Kidney (tissue), 14 donors: Measurements from ENCODE around the gene SERPINI1. TPM values are rescaled to one million over a fixed set of nuclear protein-coding genes. Genes with fewer than 3 reads are reported as not detected.

ENCODE experiments used
- DNase-seq, 5 donors: peaks; one replicate each; pipeline ENCODE4 v3.0.0-alpha.2; 2013 to 2020
- FAIRE-seq: peaks from 2 replicates; lab custom pipeline; 2012; peaks lifted over from hg19 to GRCh38; lab: Jason Lieb, UNC
- H3K27ac ChIP-seq, 2 donors: one replicate each; pipeline ENCODE4 v1.7.0; 2013; ENCODE audit warnings: low read depth in 2 of 2, low read length in 2 of 2, inconsistent platforms in 1 of 2
- H3K27me3 ChIP-seq: one replicate; pipeline ENCODE4 v1.7.1; 2013; ENCODE audit warnings: low read length, inconsistent platforms; ENCODE audit not compliant: control insufficient read depth, insufficient read depth
- H3K36me3 ChIP-seq, 3 donors: one replicate each; pipeline versions ENCODE4 v1.7.0 to v1.7.1; 2013; ENCODE audit warnings: low read length in 3 of 3, control low read depth in 1 of 3, inconsistent platforms in 1 of 3; ENCODE audit not compliant: insufficient read depth in 3 of 3, control insufficient read depth in 2 of 3
- H3K4me1 ChIP-seq, 3 donors: one replicate each; pipeline versions ENCODE4 v1.7.0 to v1.7.1; 2013; ENCODE audit warnings: low read length in 3 of 3, inconsistent platforms in 1 of 3, low read depth in 1 of 3; ENCODE audit not compliant: control insufficient read depth in 2 of 3, insufficient read depth in 2 of 3
- H3K4me3 ChIP-seq, 3 donors: one replicate each; pipeline versions ENCODE4 v1.7.0 to v1.8.1; 2013; ENCODE audit warnings: low read length in 3 of 3, control low read depth in 1 of 3, inconsistent platforms in 1 of 3
- H3K9ac ChIP-seq, 3 donors: one replicate each; pipeline versions ENCODE4 v1.7.0 to v1.7.1; 2013; ENCODE audit warnings: low read length in 3 of 3, control low read depth in 1 of 3, inconsistent platforms in 1 of 3
- H3K9me3 ChIP-seq, 3 donors: one replicate each; pipeline versions ENCODE4 v1.7.0 to v1.7.1; 2013; ENCODE audit warnings: low read length in 3 of 3, control low read depth in 1 of 3, inconsistent platforms in 1 of 3; ENCODE audit not compliant: control insufficient read depth in 2 of 3, insufficient read depth in 1 of 3
- intact Hi-C: fragments of 100-400 bp; cut with DNase I; formaldehyde crosslinking; loops from one replicate; pipeline ENCODE4 v1.11.1; 2022
- polyA plus RNA-seq: library from polyadenylated mRNA; stranded (reverse); fragments of 350-450 nt; fragmentation: Illumina TruSeq; extraction: RNeasy Lipid Tissue Mini Kit (QIAGEN cat#74804); gene quantifications from one replicate; pipeline ENCODE4 v1.2.3, GENCODE V29; 2014; ENCODE audit warnings: low read depth, low replicate concordance; ENCODE audit not compliant: insufficient read depth
- total RNA-seq: library from RNA; stranded (reverse); fragmentation: NEBNext Ultra II Directional; extraction: Animal tissue kit (Norgen Biotek cat#: 25700); gene quantifications from one replicate; pipeline ENCODE4 v1.2.1, GENCODE V29; 2021
- TF ChIP-seq, protein P1 (sequence below): IDR thresholded peaks from 3 replicates; pipeline ENCODE4 v1.5.1; 2012; ENCODE audit warnings: mild to moderate bottlenecking, moderate library complexity, borderline replicate concordance; ENCODE audit not compliant: insufficient read depth; ENCODE audit errors: extremely low read depth
- donor health status: control.
- donor health status: control.
- donor health status: control.
- donor health status: control.
- donor health status: control.
- donor health status: DM: yes; HTN: yes; CAD: no.
- donor health status: Normal renal cell carcinoma (clear cell type).

The SERPINI1 gene
- total and polyA plus RNA-seq, 2 donors from 2014 or later = 9.5 to 35.3 TPM

DNA sequence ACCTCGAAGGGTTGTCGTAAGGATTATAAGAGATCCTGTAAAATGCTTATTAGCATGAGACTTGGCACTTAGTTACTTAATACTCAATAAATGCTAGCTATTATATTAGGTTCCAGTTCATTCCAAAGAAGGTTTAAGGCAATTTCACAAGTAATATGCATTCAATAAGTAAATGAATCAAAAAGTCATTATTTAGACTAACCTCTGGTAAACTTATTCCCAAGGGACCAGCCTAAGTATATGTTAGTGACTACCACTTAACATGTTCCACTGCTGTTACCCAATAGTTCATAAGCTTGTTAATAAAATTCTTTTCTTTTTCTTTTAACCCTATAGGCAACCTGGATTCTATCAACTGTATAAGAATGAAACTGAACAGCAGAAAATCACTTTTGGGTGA, 5.9 kb upstream of the SERPINI1 start:
- intact Hi-C loops = no loop called here
- H3K27me3 ChIP-seq = no peaks in the 10 kb centered on the region
- DNase-seq (no peak), FAIRE-seq (no peak)
- H3K9me3 ChIP-seq = no peaks in the 10 kb centered on the region
- peaks cover 0 to 5% (median 4%) of the 10 kb centered on the region in 3 donors for H3K4me1 ChIP-seq
- H3K36me3 ChIP-seq = no peaks in the 10 kb centered on the region
- H3K9ac ChIP-seq = no peak overlapping the region
- TF ChIP-seq, protein P1, sequence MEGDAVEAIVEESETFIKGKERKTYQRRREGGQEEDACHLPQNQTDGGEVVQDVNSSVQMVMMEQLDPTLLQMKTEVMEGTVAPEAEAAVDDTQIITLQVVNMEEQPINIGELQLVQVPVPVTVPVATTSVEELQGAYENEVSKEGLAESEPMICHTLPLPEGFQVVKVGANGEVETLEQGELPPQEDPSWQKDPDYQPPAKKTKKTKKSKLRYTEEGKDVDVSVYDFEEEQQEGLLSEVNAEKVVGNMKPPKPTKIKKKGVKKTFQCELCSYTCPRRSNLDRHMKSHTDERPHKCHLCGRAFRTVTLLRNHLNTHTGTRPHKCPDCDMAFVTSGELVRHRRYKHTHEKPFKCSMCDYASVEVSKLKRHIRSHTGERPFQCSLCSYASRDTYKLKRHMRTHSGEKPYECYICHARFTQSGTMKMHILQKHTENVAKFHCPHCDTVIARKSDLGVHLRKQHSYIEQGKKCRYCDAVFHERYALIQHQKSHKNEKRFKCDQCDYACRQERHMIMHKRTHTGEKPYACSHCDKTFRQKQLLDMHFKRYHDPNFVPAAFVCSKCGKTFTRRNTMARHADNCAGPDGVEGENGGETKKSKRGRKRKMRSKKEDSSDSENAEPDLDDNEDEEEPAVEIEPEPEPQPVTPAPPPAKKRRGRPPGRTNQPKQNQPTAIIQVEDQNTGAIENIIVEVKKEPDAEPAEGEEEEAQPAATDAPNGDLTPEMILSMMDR = no peak
- H3K4me3 ChIP-seq = no peak overlapping the region
- H3K27ac ChIP-seq = no peak overlapping the region

DNA sequence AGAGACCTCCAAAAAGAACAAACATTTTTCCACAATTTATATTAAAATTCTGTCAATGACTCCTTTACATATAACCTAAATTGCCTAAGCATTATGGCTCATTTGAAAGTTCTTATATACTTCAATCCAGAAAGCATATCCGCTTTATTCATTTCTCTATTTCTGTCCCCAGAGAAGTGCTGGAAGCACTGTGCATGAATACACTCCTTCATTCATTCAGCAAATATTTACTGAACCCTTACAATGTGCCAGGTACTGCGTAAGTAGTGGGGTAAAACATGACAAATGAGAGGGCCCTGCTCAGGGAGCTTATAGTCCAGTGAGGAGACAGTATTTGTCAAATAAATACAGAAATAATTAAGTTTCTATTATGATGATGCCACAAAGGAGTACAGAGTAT, 4.1 kb upstream of the SERPINI1 start:
- H3K27ac ChIP-seq = no peak overlapping the region
- H3K4me3 ChIP-seq = no peak overlapping the region
- no peak overlapping the region for H3K9ac ChIP-seq
- H3K4me1 ChIP-seq = peaks cover 0 to 7% (median 4%) of the 10 kb centered on the region in 3 donors
- TF ChIP-seq, protein P1 = no peak
- FAIRE-seq = no peak
- H3K9me3 ChIP-seq = no peaks in the 10 kb centered on the region
- intact Hi-C loops = no loop called here
- H3K36me3 ChIP-seq = no peaks in the 10 kb centered on the region
- no peaks in the 10 kb centered on the region for H3K27me3 ChIP-seq
- no peak for DNase-seq

DNA sequence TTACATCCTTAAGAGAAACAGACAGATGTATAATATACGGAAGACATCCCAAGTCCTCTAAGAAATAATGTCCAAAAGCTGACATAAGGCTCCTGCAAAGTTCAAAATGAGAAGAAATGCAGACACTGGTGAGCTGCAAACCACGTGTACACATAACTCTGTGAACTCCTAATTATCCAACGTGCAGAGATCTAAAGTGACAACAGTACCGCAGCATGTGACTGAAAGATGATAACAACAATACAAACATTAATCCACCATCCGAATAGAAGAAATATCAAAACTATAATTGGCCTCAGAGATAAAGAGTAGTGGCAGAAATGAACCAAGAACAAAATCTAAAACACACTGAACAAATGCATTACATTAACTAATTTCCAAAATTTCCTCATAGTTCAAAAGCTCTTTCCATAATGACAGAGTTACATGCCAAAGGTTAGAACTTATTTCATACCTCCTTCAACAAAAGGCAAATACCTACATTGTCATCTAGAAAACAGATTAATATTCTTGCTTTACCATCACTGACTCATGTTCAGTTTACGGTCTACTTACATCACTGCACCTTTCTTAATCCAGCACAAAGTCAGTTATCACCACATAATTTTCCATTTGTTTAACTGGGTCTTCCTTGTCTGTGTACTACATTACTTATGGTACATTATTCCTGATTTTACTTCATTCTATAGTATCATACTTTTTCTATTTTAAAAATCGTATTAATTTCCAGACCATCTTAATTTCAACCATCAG, 3.0 kb upstream of the SERPINI1 start:
- intact Hi-C loops = no loop called here
- H3K4me1 ChIP-seq = peaks cover 0 to 7% (median 4%) of the 10 kb centered on the region in 3 donors
- H3K27ac ChIP-seq = no peak overlapping the region
- H3K36me3 ChIP-seq = no peaks in the 10 kb centered on the region
- H3K27me3 ChIP-seq = no peaks in the 10 kb centered on the region
- FAIRE-seq = no peak
- H3K9ac ChIP-seq = no peak overlapping the region
- no peak overlapping the region for H3K4me3 ChIP-seq
- DNase-seq = no peak
- H3K9me3 ChIP-seq = no peaks in the 10 kb centered on the region
- TF ChIP-seq, protein P1 = no peak
